Glomerular endothelial cell (primary cell): ENCODE measurements around the gene NAA40. TPM values are rescaled to one million over a fixed set of nuclear protein-coding genes. Genes with fewer than 3 reads are reported as not detected.
A peak's percentile ranks its signal among the peaks of the same experiment; 100 is the strongest.

ENCODE experiments used
- DNase-seq: peaks from one replicate; pipeline ENCODE4 v3.0.0-alpha.2; 2011; ENCODE audit warnings: low read depth, low spot score; ENCODE audit errors: extremely low read depth
- total RNA-seq: library from RNA; depleted of rRNA; stranded (reverse); fragments of >200 nt; gene quantifications from 2 replicates; pipeline ENCODE4 v1.2.3, GENCODE V29; 2015

NAA40 gene
- total RNA-seq, result 18.9 and 20.8 TPM in 2 replicates

DNA sequence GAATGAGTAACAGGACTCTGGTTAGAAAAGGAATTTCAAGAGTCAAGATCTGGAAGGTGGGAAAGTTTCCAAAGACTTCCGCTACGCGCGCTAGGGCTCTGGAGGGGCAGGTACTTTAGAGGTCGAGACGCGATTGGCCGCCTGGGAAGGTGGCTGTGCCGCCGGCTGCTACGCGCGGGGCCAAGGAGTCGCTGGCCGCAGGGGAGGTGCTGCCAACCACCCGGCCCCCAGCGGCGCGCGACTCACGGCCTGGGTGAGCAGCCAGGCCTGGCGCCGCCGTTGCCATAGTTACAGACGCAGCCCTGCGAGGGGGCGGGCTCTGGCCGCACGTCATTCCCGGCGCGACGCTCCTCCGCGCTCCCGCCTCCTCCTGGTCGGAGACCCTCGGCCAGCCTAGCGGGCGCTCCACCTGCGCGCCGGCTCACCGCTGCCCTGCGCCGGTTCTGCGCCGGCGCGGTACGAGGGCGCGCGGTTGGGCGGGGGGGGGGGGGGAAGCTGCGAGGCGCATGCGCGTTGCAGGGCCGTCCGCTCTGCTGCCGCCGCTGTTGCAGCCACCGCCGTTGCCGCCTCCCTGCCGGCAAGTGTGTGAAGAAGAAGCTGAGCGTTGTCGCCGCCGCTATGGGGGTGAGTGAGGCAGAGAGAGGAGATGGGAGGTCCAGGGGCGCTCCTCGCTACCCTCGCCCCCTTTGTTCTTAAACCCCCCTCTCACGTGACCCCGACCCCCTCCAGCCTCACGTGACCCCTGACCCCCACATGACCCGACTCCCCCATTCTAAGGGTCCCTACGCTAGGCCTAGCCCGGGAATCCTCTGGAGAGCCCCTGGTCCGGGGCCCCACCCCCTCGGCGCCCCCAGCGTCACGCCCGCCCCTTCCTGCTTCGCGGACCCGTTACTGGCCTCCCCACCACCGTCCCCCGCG is at the start of gene NAA40:
Gene NAA40, plus strand, starts transcription at position 524 of the 918 bp plus-strand sequence. Its CDS starts 95 bp downstream, at position 619.
- peak; percentile 37 for DNase-seq

DNA sequence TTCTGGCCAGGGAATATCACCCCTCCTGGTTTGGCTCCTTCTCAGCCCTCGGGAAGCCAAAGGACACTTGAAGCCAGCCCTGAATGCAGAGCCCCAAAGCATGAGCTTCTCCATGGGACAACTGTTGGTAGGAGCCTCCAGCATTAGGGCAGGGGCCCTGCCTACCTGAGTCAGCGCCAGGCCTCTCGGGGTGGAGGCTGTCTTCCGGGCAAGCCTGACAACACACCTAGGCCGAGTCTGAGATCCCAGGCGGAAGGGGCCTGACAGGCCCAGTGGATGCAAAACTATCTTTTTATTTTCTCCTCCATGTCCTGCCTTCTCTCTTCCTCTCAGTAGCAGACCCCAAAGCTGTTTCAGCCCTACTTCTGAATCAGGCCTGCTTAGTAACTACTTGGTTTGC is 49.5 kb upstream of the NAA40 start:
- DNase-seq, result no peak

DNA sequence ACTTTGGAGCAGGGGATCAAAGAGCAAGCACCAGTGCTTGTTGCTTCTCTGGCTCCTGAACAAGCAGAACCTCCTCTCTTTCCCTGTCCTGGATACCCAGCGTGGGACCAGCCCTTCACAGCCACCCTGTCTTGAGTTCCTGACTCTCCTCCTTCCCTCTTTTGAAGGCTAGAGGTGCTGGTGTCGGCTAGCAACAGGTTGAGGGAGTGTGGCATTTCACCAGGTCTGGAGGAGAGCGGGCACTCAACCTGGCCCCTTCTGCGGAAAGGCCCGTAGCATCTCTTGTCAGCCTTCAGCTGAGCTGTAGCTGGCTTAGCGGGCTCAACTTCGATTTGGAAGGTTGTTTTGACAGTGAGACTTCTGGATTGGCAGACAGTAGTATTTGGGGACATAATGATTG is 48.4 kb upstream of the NAA40 start:
- DNase-seq, result no peak

DNA sequence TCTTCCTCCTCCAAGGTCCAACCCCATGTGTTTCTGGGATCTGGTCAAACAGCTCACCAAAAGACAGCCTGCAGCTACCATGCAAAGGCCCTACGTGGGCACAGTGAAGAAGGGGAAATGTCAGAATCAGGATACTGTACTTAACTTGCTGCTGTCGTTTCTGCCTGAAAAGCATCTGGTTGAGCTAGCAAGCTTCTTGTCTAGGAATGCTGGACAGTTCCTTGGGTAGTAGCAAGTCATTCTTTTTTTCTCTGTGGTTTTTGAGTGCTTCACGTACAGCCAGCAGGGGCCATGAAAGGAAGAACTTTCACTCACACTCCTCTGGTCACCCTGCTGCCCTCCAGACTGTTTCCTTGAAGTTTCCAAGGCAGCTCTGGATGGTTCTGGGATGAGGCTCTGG is 46.6 kb upstream of the NAA40 start:
- no peak for DNase-seq

DNA sequence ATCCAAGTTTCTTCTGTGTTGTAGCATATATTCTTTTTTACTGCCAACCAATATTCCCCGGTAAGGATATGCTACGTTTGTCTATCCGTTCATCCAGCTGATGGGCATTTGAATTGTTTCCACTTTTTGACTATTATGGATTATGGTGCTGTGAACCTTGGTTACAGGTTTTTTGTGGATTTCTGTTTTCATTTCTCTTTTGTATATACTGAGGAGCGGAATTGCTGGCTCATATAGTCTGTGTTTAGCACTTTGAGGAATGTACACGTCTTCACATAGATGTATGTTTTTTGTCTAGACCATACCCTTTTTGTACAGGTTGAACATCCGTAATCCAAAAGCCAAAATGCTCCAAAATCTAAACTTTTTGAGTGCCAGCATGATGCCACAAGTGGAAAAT is 45.4 kb upstream of the NAA40 start:
- no peak for DNase-seq

DNA sequence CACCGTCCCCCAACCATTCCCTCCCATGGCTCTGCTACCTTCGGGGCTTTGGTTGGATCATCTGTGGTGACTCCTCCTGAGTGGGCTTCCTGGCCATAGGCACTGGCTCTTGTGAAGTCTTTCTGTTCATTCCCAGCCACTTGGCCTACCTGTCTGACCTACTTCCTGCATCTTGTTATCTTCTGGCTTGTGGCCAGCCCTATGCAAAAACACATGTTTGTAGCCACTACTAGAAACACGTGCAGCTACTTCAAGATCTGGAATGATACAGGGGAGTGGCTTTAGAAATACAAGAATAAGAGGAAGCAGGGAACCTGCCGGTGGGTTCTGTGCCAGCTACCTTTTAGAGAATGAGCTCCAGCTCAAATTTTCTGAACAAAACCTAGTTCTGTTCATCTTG is 42.7 kb upstream of the NAA40 start:
- no peak for DNase-seq

DNA sequence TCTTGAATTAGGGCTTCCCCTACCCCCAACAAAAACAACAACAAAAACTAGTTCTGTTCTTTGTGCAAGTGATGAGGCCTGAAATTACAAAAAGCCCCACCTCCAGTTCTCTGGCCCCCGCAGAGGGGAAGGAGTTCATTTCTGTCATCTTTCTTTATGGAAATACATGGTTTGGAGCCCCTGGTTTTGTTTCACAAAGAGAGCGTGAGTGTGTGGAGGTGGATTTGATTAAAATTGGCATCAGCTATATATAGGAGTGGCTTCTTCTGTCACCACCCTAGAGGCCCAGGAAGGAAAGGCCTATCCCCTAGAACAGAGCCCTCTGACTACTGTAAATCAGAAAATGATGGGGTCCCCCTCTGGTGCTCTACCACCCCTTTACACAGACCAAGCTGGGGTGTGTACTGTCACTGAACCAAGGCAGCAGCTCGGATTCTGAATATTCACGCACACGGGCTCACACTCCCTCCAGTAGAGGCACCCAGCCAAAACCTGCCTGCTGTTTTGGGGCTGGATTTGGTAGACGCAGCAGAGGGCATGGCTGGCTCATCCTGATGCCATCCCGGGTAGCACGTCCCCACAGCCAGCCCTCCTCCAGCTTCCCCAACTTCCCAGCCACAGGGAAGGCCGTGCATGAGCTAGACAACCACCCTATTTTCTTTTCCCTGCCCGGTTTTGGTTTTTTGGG is 41.2 kb upstream of the NAA40 start:
- no peak for DNase-seq

DNA sequence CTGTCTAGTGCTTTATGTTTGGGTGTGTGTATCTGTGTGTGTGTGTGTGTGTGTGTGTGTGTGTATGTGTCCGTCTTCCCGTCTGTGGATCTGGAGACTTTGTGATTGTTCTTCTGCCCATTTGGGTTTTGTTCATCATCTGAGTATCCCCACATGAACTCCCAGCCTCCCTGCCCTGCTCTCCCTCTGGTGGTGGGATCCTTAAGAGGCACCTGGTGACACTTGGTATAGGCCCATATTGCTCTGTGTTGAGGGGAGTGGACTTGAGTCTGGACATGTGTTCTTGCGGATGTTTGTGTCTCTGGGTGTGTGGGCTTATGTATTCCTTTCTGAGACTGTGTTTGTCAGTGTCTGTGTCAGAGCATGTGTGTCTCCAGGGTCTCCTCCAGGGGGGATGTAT is 37.1 kb upstream of the NAA40 start:
- DNase-seq, result no peak

DNA sequence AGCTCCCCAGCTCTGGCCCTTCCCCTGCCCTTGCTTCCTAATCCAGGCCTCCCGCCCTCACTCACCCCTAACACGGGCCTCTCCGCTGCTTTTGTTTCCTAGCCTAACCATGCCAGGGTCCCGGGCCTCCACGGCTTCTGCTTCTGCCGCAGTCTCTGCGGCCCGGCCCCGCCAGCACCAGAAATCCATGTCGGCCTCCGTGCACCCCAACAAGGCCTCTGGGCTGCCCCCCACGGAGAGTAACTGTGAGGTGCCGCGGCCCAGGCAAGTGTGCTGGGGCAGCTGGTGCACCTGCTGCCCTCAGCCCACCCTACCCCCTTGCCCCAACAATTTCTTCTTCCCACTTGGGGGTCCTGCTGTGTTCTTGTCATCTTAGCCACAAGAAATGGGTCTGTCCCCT is 34.9 kb upstream of the NAA40 start:
- DNase-seq, result no peak

DNA sequence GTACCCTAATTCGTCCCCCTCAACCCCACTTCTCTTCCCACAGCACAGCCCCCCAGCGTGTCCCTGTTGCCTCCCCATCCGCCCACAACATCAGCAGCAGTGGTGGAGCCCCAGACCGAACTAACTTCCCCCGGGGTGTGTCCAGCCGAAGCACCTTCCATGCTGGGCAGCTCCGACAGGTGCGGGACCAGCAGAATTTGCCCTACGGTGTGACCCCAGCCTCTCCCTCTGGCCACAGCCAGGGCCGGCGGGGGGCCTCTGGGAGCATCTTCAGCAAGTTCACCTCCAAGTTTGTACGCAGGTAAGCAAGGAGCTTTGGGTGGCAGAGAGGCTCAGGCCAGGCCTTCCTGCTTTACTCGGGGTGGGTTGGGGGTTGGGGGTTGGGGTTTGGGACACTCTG is 34.1 kb upstream of the NAA40 start:
- no peak for DNase-seq

DNA sequence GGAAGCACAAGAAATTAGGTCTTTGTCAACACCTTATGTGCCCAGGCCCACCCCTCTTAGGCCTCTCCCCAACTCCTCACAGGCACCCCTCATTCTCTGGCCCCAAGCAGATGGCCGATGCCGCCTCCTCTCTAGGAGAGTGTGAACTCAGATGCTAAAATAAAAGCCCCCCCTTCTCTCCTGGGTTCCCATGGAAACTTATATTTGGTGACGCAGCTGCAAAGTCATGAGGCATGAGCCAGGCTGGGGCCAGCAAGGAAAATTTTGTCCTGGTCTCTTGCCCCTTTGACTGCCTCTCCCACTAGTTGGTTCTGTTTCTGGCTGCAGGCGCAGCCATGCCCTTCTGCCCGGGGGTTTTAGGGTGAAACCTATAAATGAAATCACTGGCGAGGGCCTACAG is 33.6 kb upstream of the NAA40 start:
- DNase-seq, result no peak

DNA sequence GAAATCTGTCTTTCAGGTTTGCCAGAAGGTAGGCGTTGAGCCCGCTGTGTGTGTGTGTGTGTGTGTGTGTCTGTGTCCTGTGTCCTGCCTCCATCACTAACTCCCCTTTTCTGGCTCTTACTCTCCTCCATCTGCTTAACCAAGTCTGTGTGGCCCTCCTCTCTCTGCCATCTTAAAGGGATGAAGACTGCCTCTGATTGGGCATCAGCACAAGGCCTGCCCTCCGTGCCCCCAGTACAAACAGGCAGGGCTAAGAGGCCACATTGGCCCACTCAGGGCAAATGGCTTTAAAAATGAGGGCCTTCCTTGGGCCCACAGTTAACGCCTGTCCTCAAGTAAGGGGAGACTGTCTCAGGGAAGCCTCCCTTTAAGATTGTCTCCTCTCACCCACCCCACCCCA is 32.7 kb upstream of the NAA40 start:
- no peak for DNase-seq

DNA sequence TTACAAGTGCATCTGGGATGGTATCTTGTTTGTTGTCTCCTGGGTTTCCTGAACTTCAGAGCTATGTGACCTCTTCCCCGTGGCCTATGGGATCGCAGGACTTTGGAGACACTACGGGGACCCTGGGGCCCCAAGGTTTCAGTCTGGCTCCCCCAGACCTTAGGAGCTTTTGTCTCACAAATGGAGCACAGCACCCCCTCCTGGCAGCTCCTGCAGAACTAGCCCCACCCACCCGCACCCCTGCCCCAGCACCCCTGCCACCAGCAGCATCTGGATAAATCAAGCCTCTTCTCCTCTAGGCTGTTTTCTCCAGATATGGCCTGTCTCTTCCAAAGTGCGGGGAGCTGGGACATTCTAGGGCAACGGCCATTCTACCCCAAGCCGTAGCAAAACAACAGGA is 32.2 kb upstream of the NAA40 start:
- no peak for DNase-seq

DNA sequence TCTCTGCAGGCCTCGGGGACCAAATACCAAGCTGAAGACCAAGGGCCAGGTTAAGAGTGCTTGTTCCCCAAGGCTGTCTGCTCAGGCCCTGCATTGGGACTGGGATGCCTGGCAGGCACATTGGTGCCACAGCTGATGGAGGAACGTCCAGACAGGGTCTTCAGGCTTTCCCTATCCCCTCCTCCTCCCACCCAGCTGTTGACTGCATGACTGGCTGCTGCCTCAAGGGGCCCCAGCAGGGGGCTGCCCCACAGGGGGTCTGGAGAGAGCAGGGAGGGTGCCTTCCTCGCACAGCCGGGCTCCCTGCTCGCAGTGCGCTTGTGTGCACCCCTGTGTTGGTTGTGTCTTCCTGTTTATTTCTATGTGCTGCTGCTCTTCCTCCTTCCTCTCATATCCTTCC is 31.7 kb upstream of the NAA40 start:
- no peak for DNase-seq

DNA sequence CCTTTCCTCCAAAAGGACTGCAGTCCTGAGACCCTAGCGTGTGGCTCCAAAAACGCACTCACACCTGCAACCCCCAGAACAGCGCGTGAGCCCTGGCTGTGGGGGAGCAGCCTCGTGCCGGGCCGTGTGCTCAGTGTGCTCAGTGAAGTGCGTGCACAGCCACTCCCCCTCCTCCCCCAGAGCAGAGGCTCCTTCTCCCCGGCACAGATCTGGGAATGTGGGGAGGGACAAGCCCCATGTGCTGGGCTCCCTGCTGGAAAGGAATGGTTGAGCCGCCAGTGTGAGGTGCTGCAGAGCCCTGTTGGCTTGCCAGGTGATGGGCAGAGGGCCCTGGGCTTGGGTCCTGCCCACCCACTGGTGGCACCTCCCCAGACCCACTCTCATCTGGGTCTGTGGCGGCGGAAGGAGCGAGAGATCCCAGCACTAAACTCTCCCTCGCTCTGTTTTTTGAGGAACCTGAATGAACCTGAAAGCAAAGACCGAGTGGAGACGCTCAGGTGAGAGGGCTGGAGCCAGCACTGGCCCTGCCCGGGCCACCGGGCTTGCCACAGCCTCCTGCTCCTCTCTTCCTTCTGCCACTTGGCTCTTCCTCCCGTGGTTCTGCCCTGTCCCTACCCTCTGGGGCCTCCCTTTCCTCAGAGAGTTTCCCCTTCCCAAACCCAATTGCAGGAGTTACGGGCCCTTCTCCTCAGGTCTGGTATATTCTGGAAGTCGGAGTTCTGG is 30.8 kb upstream of the NAA40 start:
- DNase-seq, result no peak

DNA sequence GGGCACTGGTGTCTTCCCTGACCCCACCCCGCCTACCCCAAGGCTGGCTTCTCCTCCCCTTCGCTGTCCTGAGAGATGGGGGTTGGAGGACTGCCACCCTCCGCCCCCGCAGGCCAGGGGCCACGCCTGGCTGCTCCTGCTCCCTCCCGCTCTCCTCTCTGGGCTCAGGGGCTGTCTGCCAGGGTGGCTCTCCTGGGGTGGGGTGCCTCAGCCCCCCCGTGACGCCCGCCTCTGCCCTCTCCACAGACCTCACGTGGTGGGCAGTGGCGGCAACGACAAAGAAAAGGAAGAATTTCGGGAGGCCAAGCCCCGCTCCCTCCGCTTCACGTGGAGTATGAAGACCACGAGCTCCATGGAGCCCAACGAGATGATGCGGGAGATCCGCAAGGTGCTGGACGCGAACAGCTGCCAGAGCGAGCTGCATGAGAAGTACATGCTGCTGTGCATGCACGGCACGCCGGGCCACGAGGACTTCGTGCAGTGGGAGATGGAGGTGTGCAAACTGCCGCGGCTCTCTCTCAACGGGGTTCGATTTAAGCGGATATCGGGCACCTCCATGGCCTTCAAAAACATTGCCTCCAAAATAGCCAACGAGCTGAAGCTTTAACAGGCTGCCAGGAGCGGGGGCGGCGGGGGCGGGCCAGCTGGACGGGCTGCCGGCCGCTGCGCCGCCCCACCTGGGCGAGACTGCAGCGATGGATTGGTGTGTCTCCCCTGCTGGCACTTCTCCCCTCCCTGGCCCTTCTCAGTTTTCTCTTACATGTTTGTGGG is 30.0 kb upstream of the NAA40 start:
- DNase-seq, result no peak

DNA sequence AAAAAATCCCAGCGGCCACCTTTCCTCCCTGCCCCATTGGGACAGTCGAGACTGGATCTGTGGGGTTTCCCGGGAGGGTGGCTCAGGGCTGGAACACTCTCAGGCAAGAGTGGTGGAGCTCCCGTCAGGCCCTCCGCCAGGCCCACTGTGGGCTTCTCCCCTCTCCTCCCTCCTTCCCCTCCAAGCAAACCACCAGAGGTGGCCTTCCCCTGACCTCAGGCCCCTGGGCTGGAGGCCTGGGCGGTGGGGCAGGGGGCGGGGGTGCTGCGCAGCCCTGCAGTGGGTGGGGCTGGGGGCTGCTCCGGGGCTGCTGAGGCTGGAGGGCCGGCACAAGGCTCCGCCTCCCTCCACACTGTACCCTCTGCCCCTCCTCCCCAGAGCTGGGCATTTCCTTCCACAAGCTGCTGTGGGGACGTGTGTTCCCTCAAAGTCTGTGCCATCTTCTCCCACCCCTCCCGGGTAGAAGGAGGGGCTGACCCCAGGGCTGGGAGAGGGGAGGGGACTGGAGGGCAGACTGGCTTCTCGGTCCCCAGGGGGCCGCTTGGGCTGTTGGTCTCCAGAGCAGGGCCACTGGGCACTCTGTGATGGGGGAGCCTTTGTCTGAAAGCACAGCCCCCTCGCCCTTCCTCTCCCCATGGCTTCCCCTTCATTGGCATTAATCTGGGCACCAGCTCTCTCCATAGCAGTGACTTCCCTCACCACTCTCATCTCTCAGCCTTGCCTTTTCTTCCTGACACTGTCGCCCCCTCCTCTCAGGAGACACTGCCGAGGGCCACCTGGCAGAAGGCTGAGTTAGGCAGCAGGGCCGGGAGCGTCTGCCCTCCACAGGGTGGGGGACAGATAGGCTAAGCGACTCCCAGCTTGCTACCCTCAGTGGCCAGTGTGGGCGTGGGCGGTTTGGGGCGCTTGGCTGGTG is 29.0 kb upstream of the NAA40 start:
- DNase-seq, result no peak

DNA sequence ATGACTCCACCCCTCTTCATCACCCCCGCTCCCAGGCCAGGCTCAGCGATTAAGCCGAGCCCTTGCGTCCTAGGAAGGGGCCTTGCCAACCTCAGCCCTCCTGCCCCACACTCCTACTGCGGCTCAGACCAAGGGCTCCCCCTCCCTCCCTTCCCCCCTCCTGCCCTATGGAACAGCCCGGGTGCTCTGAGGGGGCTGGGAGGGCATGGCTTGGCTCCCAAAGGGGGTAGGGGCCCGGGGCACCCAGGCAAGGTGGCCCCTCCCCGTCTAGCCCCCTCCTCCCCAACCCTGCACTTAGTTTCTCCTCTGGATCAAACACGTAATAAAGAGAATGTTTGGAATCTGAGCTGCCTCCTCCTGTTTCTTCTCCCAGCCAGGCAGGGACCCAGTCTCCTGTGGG is 28.1 kb upstream of the NAA40 start:
- no peak for DNase-seq

DNA sequence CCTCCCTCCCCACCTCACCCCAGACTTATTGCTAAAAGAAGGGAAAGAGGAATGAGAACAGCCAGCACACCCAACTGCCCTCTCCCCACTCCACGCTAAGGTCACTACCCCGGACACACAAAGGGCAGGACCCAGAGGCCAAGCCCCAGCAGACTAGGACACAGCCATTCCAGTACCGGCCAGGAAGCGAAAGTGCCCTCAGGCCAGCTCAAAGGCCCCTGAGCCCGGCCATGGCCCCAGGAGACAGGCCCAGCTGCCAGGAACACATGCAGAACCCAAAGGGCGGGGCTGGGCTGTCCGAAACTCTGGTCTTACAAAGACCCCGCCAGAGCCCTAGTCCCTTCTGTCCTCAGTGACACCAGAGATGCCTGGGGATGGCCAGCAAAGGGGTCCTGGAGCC is 27.4 kb upstream of the NAA40 start:
- no peak for DNase-seq

DNA sequence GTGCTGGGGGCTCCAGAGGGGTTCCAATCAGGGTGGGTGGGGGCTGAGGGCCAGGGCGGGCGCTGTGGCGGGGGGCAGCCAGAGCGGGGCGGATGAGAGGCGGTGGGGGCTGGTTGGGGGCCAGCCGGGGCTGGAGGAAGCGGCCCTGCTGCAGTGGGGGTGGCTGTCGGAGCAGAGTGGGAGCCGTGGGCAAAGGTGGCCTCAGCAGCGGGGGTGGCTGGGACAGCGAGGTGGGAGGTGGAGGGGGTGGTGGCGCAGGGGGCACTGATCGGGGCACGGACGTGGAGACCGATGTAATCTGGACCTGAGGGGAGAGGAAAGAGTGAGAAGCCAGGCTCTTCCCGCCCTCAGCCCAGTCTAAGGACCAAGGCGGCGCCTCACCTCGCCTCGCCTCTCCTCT is 26.9 kb upstream of the NAA40 start:
- DNase-seq, result no peak
